Caco-2 (cell line): ENCODE measurements around the gene FBLIM1. TPM values are rescaled to one million over a fixed set of nuclear protein-coding genes. Genes with fewer than 3 reads are reported as not detected.
A peak's percentile ranks its signal among the peaks of the same experiment; 100 is the strongest.

ENCODE experiments used
- BruUV-seq: library from RNA; stranded (reverse); fragments of 400-500 nt; replicated peaks from 2 replicates; lab custom pipeline; 2021; lab: Mats Ljungman, UMichigan
- CTCF ChIA-PET: fragments of 300-600 bp; sonication (Branson Sonifier 250); formaldehyde crosslinking; loops from one replicate; lab custom pipeline; 2022; ENCODE audit warnings: antibody characterized with exemption; lab: Charles Lee
- POLR2A ChIA-PET: fragments of 300-600 bp; sonication (Branson Sonifier 250); formaldehyde crosslinking; loops from one replicate; lab custom pipeline; 2022; ENCODE audit warnings: antibody characterized with exemption; lab: Charles Lee
- DNase-seq, 2 experiments: peaks; one replicate each; pipeline versions ENCODE4 v3.0.0 to v3.0.0-alpha.2; 2020 to 2022
- H3K27me3 ChIP-seq: replicated peaks from 2 replicates; pipeline ENCODE4 v1.6.0; 2011; ENCODE audit warnings: low read length; ENCODE audit not compliant: control insufficient read depth, insufficient read depth
- H3K36me3 ChIP-seq: 2 replicates; pipeline ENCODE4 v1.5.1; 2011; ENCODE audit warnings: low read length; ENCODE audit not compliant: control insufficient read depth, insufficient read depth
- H3K4me1 ChIP-seq: fragments of 250-450 bp; sonication (Bioruptor Pico); 2 replicates; pipeline ENCODE4 v1.5.1; 2020; ENCODE audit warnings: mild to moderate bottlenecking
- H3K4me3 ChIP-seq: 2 replicates; pipeline ENCODE4 v1.5.1; 2011; ENCODE audit warnings: low read depth, mild to moderate bottlenecking, control low read depth, low read length
- H3K9me3 ChIP-seq: fragments of 250-450 bp; sonication (Bioruptor Pico); 2 replicates; pipeline ENCODE4 v1.5.1; 2020; ENCODE audit warnings: mild to moderate bottlenecking, moderate library complexity
- H3K27ac Mint-ChIP-seq: one replicate; pipeline ENCODE4 v1.8.0; 2022; ENCODE audit warnings: mixed read lengths; ENCODE audit not compliant: unreplicated experiment
- H3K27me3 Mint-ChIP-seq: one replicate; pipeline ENCODE4 v1.8.0; 2022; ENCODE audit warnings: mixed read lengths; ENCODE audit not compliant: insufficient read depth, unreplicated experiment
- H3K36me3 Mint-ChIP-seq: one replicate; pipeline ENCODE4 v1.8.0; 2022; ENCODE audit warnings: mild to moderate bottlenecking, mixed read lengths; ENCODE audit not compliant: insufficient read depth, unreplicated experiment
- H3K4me1 Mint-ChIP-seq: one replicate; pipeline ENCODE4 v1.8.0; 2022; ENCODE audit warnings: low read depth, mixed read lengths; ENCODE audit not compliant: unreplicated experiment
- H3K4me3 Mint-ChIP-seq: one replicate; pipeline ENCODE4 v1.8.0; 2022; ENCODE audit warnings: mild to moderate bottlenecking, moderate library complexity, mixed read lengths; ENCODE audit not compliant: unreplicated experiment
- H3K9me3 Mint-ChIP-seq: one replicate; pipeline ENCODE4 v1.8.0; 2022; ENCODE audit warnings: mixed read lengths; ENCODE audit not compliant: unreplicated experiment
- CTCF ChIP-seq, 2 experiments: fragments of 200-600 bp in 1 of 2; IDR thresholded peaks; 1 replicate in 1 of 2; 2 replicates in 1 of 2; pipeline versions ENCODE4 v1.5.1 to v1.8.0; 2011 to 2022; ENCODE audit warnings: antibody characterized with exemption in 1 of 2, control low read depth in 1 of 2, inconsistent platforms in 1 of 2, low read depth in 1 of 2, low read length in 1 of 2, mild to moderate bottlenecking in 1 of 2, moderate library complexity in 1 of 2; ENCODE audit not compliant: insufficient read depth in 1 of 2, severe bottlenecking in 1 of 2, unreplicated experiment in 1 of 2
- intact Hi-C: fragments of 100-400 bp; cut with micrococcal nuclease; formaldehyde crosslinking; loops from one replicate; pipeline ENCODE4 v1.10.0; 2022; ENCODE audit not compliant: unreplicated experiment
- total RNA-seq: library from RNA; stranded (reverse); gene quantifications from 2 replicates; pipeline ENCODE4 v1.2.3, GENCODE V29; 2022

Gene FBLIM1
- total RNA-seq, 1 experiment from 2014 or later: 5.5 TPM

GRCh38 chr1:15835741-15836510 lies 77.3 kb downstream of the FBLIM1 start:
- no peaks in the 10 kb centered on the region for H3K9me3 Mint-ChIP-seq
- peak overlapping the region; percentile 96 for H3K27ac Mint-ChIP-seq
- peak; percentile 96 to 98 for DNase-seq
- Histone ChIP-seq H3K9me3 (no peaks in the 10 kb centered on the region), H3K4me3 (peak overlapping the region; percentile 64), H3K4me1 (no peaks in the 10 kb centered on the region), H3K36me3 (no peaks in the 10 kb centered on the region), H3K27me3 (no peaks in the 10 kb centered on the region)
- peak overlapping the region; percentile 88 for H3K4me3 Mint-ChIP-seq
- intact Hi-C loops: loop anchor here (1.0 to 10.0 kb wide), 2 partner anchors 41 to 221 kb away; partner anchors contain the start of gene DDI2
- peaks cover 10% of the 10 kb centered on the region for H3K36me3 Mint-ChIP-seq
- no peaks in the 10 kb centered on the region for H3K4me1 Mint-ChIP-seq
- no peak for TF ChIP-seq CTCF (IDR thresholded peaks at IDR 0.05; ENCODE audit: insufficient read depth in 1 of 2, low read depth in 1 of 2, low read length in 1 of 2, severe bottlenecking in 1 of 2, unreplicated experiment in 1 of 2)
- no TSS peak for BruUV-seq
- ChIA-PET CTCF (interaction anchor here (0.7 kb wide), 1 partner anchor 28 kb away, joined by 3 read pairs; no protein-coding TSS in a partner anchor), POLR2A (interaction anchor here (0.5 to 0.8 kb wide), 5 partner anchors 11 to 129 kb away, joined by 3 to 10 read pairs (median 8); partner anchors contain the start of gene SPEN)
- H3K27me3 Mint-ChIP-seq: no peaks in the 10 kb centered on the region

Other genes starting within 250 kb of the FBLIM1 start
- gene CASP9, start 234.6 kb upstream of the FBLIM1 start, total RNA-seq: 9.9 and 12.4 TPM in 2 replicates
- gene DNAJC16, start 231.9 kb upstream of the FBLIM1 start, total RNA-seq: 15.1 and 17.2 TPM in 2 replicates
- 46.5 and 48.3 TPM in 2 replicates for gene AGMAT, start 173.7 kb upstream of the FBLIM1 start, total RNA-seq
- 53.1 and 53.4 TPM in 2 replicates for gene DDI2, start 141.3 kb upstream of the FBLIM1 start, total RNA-seq
- gene PLEKHM2, start 74.5 kb upstream of the FBLIM1 start, total RNA-seq: 33.3 and 38.6 TPM in 2 replicates
- gene SLC25A34, start 22.5 kb upstream of the FBLIM1 start, total RNA-seq: 0.49 and 1.1 TPM in 2 replicates
- 2.7 and 3.5 TPM in 2 replicates for gene TMEM82, start 16.3 kb upstream of the FBLIM1 start, total RNA-seq
- gene UQCRHL, start 48.9 kb downstream of the FBLIM1 start, total RNA-seq: 1.8 and 1.9 TPM in 2 replicates
- 46.4 and 47.3 TPM in 2 replicates for gene SPEN, start 88.9 kb downstream of the FBLIM1 start, total RNA-seq
- gene ZBTB17, start 217.3 kb downstream of the FBLIM1 start, total RNA-seq: 21.5 and 23.5 TPM in 2 replicates
- gene SRARP, start 245.4 kb downstream of the FBLIM1 start, total RNA-seq: 0.16 TPM in 1 of 2 replicates, not detected in the other